GM23338 (cell line): ENCODE results near the gene C6orf15. TPM values are rescaled to one million over a fixed set of nuclear protein-coding genes. Genes with fewer than 3 reads are reported as not detected.

Experiments used
- ATAC-seq: fragments of 200-7000 bp; cut with Tn5 transposase; 3 replicates; pipeline ENCODE4 v1.9.1; 2020
- DNase-seq: peaks from one replicate; pipeline ENCODE4 v3.0.0-alpha.2; 2015; ENCODE audit warnings: low spot score
- H2AFZ ChIP-seq: fragments of 200-600 bp; sonication (generic); 2 replicates; pipeline ENCODE4 v1.8.0; 2016; ENCODE audit warnings: antibody characterized with exemption, mild to moderate bottlenecking, moderate library complexity
- H3F3A ChIP-seq: fragments of 200-600 bp; sonication (generic); replicated peaks from 2 replicates; pipeline ENCODE4 v1.8.0; 2017; ENCODE audit warnings: antibody characterized with exemption, mixed run types, low read depth
- H3K27ac ChIP-seq: fragments of 200-600 bp; sonication (generic); 2 replicates; pipeline ENCODE4 v1.6.1; 2016; ENCODE audit warnings: low read depth
- H3K27me3 ChIP-seq: fragments of 200-600 bp; sonication (generic); 2 replicates; pipeline ENCODE4 v1.8.0; 2016; ENCODE audit warnings: mild to moderate bottlenecking, mixed run types, moderate library complexity; ENCODE audit not compliant: insufficient read depth
- H3K36me3 ChIP-seq: fragments of 200-600 bp; sonication (generic); 2 replicates; pipeline ENCODE4 v1.8.0; 2016; ENCODE audit warnings: mild to moderate bottlenecking; ENCODE audit not compliant: insufficient read depth
- H3K4me1 ChIP-seq: fragments of 200-600 bp; sonication (generic); 2 replicates; pipeline ENCODE4 v1.8.0; 2016; ENCODE audit warnings: mild to moderate bottlenecking, moderate library complexity; ENCODE audit not compliant: insufficient read depth
- H3K4me2 ChIP-seq: fragments of 200-600 bp; sonication (generic); 2 replicates; pipeline ENCODE4 v1.7.1; 2017; ENCODE audit warnings: mixed run types
- H3K4me3 ChIP-seq: fragments of 200-600 bp; sonication (generic); 2 replicates; pipeline ENCODE4 v1.6.1; 2016; ENCODE audit warnings: mixed run types
- H3K79me2 ChIP-seq: fragments of 200-600 bp; sonication (generic); replicated peaks from 2 replicates; pipeline ENCODE4 v1.8.0; 2017; ENCODE audit warnings: mild to moderate bottlenecking; ENCODE audit not compliant: insufficient read depth
- H3K9me2 ChIP-seq: fragments of 200-600 bp; sonication (generic); 2 replicates; pipeline ENCODE4 v1.8.0; 2017; ENCODE audit not compliant: insufficient read depth
- H4K20me1 ChIP-seq: fragments of 200-600 bp; sonication (generic); replicated peaks from 2 replicates; pipeline ENCODE4 v1.8.0; 2017; ENCODE audit warnings: mild to moderate bottlenecking; ENCODE audit not compliant: insufficient read depth
- H3K27ac Mint-ChIP-seq: 2 replicates; pipeline ENCODE4 v1.8.0; 2020; ENCODE audit warnings: inconsistent platforms, mild to moderate bottlenecking, moderate library complexity, mixed read lengths
- H3K27me3 Mint-ChIP-seq: 3 replicates; pipeline ENCODE4 v1.8.0; 2022; ENCODE audit warnings: low read depth, mild to moderate bottlenecking, moderate library complexity, mixed read lengths, inconsistent platforms; ENCODE audit not compliant: insufficient read depth, poor library complexity
- H3K36me3 Mint-ChIP-seq: 3 replicates; pipeline ENCODE4 v1.8.0; 2021; ENCODE audit warnings: low read depth, mild to moderate bottlenecking, inconsistent platforms, moderate library complexity, mixed read lengths
- H3K4me1 Mint-ChIP-seq: 3 replicates; pipeline ENCODE4 v1.8.0; 2020; ENCODE audit warnings: mild to moderate bottlenecking, inconsistent platforms, mixed read lengths
- H3K4me3 Mint-ChIP-seq: 3 replicates; pipeline ENCODE4 v1.8.0; 2021; ENCODE audit warnings: moderate library complexity, mild to moderate bottlenecking, inconsistent platforms, mixed read lengths
- H3K9me3 Mint-ChIP-seq: 3 replicates; pipeline ENCODE4 v1.8.0; 2020; ENCODE audit warnings: moderate library complexity, mild to moderate bottlenecking, inconsistent platforms, mixed read lengths
- CREB1 ChIP-seq: fragments of 250-450 bp; sonication (Bioruptor Pico); IDR thresholded peaks from 2 replicates; pipeline ENCODE4 v1.5.0; 2020; ENCODE audit warnings: low read depth, mild to moderate bottlenecking, moderate library complexity
- EZH2 ChIP-seq: fragments of 200-600 bp; sonication (generic); IDR thresholded peaks from one replicate; pipeline ENCODE4 v1.8.0; 2017; ENCODE audit warnings: antibody characterized with exemption, mild to moderate bottlenecking, low read depth; ENCODE audit not compliant: unreplicated experiment
- NANOG ChIP-seq: IDR thresholded peaks from 2 replicates; pipeline ENCODE4 v1.6.1; 2016; ENCODE audit warnings: antibody characterized with exemption, borderline replicate concordance
- ZNF114 ChIP-seq: fragments of 250-450 bp; sonication (Bioruptor Pico); IDR thresholded peaks from 2 replicates; pipeline ENCODE4 v1.5.0; 2020; ENCODE audit warnings: mild to moderate bottlenecking, moderate library complexity
- polyA plus RNA-seq: library from polyadenylated mRNA; unstranded; fragments of >200 nt; fragmentation: Nextera tagmentation; extraction: Ambion mirVana; gene quantifications from 2 replicates; pipeline ENCODE4 v1.2.1, GENCODE V29; 2016
- total RNA-seq: library from RNA; depleted of rRNA; stranded (reverse); fragments of >200 nt; shearing (Covaris generic); gene quantifications from 2 replicates; pipeline ENCODE4 v1.2.3, GENCODE V29; 2014
- TF ChIP-seq, protein P1 (sequence below): IDR thresholded peaks from one replicate; pipeline ENCODE4 v1.6.1; 2018; ENCODE audit warnings: antibody characterized with exemption; ENCODE audit not compliant: unreplicated experiment
- TF ChIP-seq, protein P2 (sequence below): IDR thresholded peaks from 2 replicates; pipeline ENCODE4 v1.6.1; 2016; ENCODE audit warnings: antibody characterized with exemption
- TF ChIP-seq, protein P3 (sequence below), 2 experiments: fragments of 200-600 bp in 1 of 2; sonication (generic) in 1 of 2; conservative IDR thresholded peaks; 2 replicates each; pipeline versions ENCODE4 v1.5.1 to v1.6.1; 2016 to 2017; ENCODE audit warnings: antibody characterized with exemption in 2 of 2, low read depth in 2 of 2, mild to moderate bottlenecking in 2 of 2, moderate library complexity in 1 of 2

C6orf15 gene
- total and polyA plus RNA-seq, 2 experiments from 2014 or later, result not detected

DNA sequence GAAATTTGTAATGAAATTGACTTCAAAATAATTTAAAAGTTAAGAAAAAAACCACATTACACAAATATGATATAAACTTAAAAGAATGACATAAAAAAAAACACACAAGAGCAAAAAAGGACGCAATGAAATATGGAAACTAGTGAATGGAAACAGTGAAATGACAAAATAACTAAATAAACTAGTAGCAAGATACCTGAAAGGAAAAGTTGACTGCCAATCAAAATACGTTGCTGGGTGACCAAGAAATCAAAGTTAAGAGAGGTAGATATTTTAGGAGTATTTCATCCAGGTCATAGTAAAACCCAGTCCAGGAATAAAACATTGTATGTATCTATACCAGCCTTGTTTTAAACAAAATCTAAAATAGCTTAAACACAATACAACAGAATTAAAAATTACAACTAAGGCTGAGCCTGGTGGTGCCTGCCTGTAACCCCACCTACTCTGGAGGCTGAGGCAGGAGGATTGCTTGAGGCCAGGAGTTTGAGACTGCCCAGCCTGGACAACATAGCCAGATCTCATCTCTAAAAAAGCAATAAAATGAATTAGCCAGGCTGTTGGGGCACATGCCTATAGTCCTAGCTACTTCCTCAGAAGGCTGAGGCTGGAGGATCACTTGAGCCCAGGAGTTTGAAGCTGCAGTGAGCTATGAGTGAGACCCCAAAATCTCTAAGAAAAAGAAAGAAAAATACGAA lies 22.0 kb downstream of the C6orf15 start (continued):
- TF ChIP-seq CREB1 (no peak), NANOG (no peak), ZNF114 (CRISPR knock-in tag) (no peak), EZH2 (no peak)
- TF ChIP-seq, protein P1, sequence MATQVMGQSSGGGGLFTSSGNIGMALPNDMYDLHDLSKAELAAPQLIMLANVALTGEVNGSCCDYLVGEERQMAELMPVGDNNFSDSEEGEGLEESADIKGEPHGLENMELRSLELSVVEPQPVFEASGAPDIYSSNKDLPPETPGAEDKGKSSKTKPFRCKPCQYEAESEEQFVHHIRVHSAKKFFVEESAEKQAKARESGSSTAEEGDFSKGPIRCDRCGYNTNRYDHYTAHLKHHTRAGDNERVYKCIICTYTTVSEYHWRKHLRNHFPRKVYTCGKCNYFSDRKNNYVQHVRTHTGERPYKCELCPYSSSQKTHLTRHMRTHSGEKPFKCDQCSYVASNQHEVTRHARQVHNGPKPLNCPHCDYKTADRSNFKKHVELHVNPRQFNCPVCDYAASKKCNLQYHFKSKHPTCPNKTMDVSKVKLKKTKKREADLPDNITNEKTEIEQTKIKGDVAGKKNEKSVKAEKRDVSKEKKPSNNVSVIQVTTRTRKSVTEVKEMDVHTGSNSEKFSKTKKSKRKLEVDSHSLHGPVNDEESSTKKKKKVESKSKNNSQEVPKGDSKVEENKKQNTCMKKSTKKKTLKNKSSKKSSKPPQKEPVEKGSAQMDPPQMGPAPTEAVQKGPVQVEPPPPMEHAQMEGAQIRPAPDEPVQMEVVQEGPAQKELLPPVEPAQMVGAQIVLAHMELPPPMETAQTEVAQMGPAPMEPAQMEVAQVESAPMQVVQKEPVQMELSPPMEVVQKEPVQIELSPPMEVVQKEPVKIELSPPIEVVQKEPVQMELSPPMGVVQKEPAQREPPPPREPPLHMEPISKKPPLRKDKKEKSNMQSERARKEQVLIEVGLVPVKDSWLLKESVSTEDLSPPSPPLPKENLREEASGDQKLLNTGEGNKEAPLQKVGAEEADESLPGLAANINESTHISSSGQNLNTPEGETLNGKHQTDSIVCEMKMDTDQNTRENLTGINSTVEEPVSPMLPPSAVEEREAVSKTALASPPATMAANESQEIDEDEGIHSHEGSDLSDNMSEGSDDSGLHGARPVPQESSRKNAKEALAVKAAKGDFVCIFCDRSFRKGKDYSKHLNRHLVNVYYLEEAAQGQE, result no peak
- TF ChIP-seq, protein P2, sequence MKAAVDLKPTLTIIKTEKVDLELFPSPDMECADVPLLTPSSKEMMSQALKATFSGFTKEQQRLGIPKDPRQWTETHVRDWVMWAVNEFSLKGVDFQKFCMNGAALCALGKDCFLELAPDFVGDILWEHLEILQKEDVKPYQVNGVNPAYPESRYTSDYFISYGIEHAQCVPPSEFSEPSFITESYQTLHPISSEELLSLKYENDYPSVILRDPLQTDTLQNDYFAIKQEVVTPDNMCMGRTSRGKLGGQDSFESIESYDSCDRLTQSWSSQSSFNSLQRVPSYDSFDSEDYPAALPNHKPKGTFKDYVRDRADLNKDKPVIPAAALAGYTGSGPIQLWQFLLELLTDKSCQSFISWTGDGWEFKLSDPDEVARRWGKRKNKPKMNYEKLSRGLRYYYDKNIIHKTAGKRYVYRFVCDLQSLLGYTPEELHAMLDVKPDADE, result no peak

DNA sequence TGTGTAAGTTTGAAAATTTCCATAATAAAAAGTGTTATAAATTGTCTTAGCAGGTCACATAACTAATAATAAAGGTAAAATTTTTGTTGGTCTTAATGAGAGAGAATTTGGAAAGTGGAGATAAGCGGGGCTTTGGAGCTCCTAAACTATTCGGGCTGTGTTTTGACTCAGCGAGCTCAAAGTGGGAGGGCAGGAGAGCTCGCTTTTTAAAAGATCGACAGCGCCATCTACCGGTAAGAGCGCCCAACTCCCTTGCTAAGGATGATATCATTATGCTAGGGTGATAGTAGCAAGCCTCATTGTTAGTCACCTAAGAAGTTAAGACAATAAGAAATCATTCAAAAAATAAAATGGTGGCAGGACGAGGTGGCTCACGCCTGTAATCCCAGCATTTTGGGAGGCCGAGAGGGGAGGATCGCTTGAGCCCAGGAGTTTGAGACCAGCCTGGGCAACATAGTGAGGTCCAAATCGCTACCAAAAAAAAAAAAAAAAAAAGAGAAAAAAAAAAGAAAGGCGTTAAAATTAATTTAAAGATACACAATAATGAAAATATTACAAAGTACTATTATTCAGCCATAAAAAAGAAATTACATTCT lies 24.8 kb downstream of the C6orf15 start:
- no peaks in the 10 kb centered on the region for H3K27me3 ChIP-seq
- ATAC-seq (peak; percentile 92), DNase-seq (peak; percentile 97)
- Mint-ChIP-seq H3K4me3 (no peak overlapping the region), H3K27ac (peak overlapping the region; percentile 49; the same call in 1 of the 2 replicates), H3K4me1 (peaks cover 8% of the 10 kb centered on the region), H3K36me3 (no peaks in the 10 kb centered on the region), H3K9me3 (no peaks in the 10 kb centered on the region), H3K27me3 (peaks cover 11% of the 10 kb centered on the region)
- no peak overlapping the region for H2AFZ ChIP-seq
- H3K79me2 ChIP-seq, result no peaks in the 10 kb centered on the region
- H3K4me3 ChIP-seq, result no peak overlapping the region
- no peaks in the 10 kb centered on the region for H3F3A ChIP-seq
- H3K4me1 ChIP-seq, result no peaks in the 10 kb centered on the region
- H4K20me1 ChIP-seq, result no peaks in the 10 kb centered on the region
- H3K36me3 ChIP-seq, result no peaks in the 10 kb centered on the region
- H3K4me2 ChIP-seq, result no peak overlapping the region
- no peaks in the 10 kb centered on the region for H3K9me2 ChIP-seq
- H3K27ac ChIP-seq, result no peak overlapping the region
- TF ChIP-seq, protein P3, sequence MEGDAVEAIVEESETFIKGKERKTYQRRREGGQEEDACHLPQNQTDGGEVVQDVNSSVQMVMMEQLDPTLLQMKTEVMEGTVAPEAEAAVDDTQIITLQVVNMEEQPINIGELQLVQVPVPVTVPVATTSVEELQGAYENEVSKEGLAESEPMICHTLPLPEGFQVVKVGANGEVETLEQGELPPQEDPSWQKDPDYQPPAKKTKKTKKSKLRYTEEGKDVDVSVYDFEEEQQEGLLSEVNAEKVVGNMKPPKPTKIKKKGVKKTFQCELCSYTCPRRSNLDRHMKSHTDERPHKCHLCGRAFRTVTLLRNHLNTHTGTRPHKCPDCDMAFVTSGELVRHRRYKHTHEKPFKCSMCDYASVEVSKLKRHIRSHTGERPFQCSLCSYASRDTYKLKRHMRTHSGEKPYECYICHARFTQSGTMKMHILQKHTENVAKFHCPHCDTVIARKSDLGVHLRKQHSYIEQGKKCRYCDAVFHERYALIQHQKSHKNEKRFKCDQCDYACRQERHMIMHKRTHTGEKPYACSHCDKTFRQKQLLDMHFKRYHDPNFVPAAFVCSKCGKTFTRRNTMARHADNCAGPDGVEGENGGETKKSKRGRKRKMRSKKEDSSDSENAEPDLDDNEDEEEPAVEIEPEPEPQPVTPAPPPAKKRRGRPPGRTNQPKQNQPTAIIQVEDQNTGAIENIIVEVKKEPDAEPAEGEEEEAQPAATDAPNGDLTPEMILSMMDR (conservative IDR thresholded peaks at IDR 0.05; ENCODE audit: low read depth in 2 of 2), result peak; percentile 89 to 91
- TF ChIP-seq, protein P2, result no peak
- TF ChIP-seq, protein P1, result no peak
- TF ChIP-seq CREB1, result no peak
